ENCODE measurements around the gene RBX1. TPM values are rescaled to one million over a fixed set of nuclear protein-coding genes. Genes with fewer than 3 reads are reported as not detected.

The RBX1 gene
- total and polyA plus RNA-seq, 2 donors, result 86.9 to 87.6 TPM

GRCh38 chr22:40958299-40958698 is 7.1 kb downstream of the RBX1 start:
- no peak for DNase-seq (ENCODE audit: low read depth in 6 of 9, low spot score in 9 of 9)
- Histone ChIP-seq H3K4me1 (ENCODE audit: control insufficient read depth in 2 of 2, insufficient read depth in 2 of 2, low read length in 2 of 2) (no peaks in the 10 kb centered on the region), H3K9me3 (ENCODE audit: control insufficient read depth in 2 of 2, insufficient read depth in 1 of 2, low read length in 1 of 2) (no peaks in the 10 kb centered on the region), H3K36me3 (ENCODE audit: control insufficient read depth in 2 of 2, insufficient read depth in 2 of 2, low read length in 1 of 2) (peaks cover 38 to 80% of the 10 kb centered on the region in 2 donors), H3K27ac (ENCODE audit: low read depth in 1 of 2, low read length in 1 of 2) (no peak overlapping the region), H3K27me3 (ENCODE audit: control insufficient read depth in 2 of 2, insufficient read depth in 1 of 2, low read length in 1 of 2) (no peaks in the 10 kb centered on the region), H3K4me3 (ENCODE audit: low read length in 2 of 2) (no peak overlapping the region)
- 97% methylated on average over 2 of the region's 2 CpGs for WGBS

- Histone ChIP-seq H3K4me1 (ENCODE audit: control insufficient read depth in 2 of 2, insufficient read depth in 2 of 2, low read length in 2 of 2) (no peaks in the 10 kb centered on the region), H3K4me3 (ENCODE audit: low read length in 2 of 2) (no peak overlapping the region), H3K27ac (ENCODE audit: low read depth in 1 of 2, low read length in 1 of 2) (no peak overlapping the region), H3K9me3 (ENCODE audit: control insufficient read depth in 2 of 2, insufficient read depth in 1 of 2, low read length in 1 of 2) (no peaks in the 10 kb centered on the region), H3K27me3 (ENCODE audit: control insufficient read depth in 2 of 2, insufficient read depth in 1 of 2, low read length in 1 of 2) (no peaks in the 10 kb centered on the region), H3K36me3 (ENCODE audit: control insufficient read depth in 2 of 2, insufficient read depth in 2 of 2, low read length in 1 of 2) (peaks cover 42 to 78% of the 10 kb centered on the region in 2 donors)
- 97% methylated on average over 2 of the region's 2 CpGs for WGBS
- no peak for DNase-seq (ENCODE audit: low read depth in 6 of 9, low spot score in 9 of 9)
Observed at GRCh38 chr22:40960145-40960544, 9.0 kb downstream of the RBX1 start.

GRCh38 chr22:40965936-40966725 is 15.0 kb downstream of the RBX1 start:
- Histone ChIP-seq H3K9me3 (ENCODE audit: control insufficient read depth in 2 of 2, insufficient read depth in 1 of 2, low read length in 1 of 2) (no peaks in the 10 kb centered on the region), H3K36me3 (ENCODE audit: control insufficient read depth in 2 of 2, insufficient read depth in 2 of 2, low read length in 1 of 2) (peaks cover 59 to 77% of the 10 kb centered on the region in 2 donors), H3K27me3 (ENCODE audit: control insufficient read depth in 2 of 2, insufficient read depth in 1 of 2, low read length in 1 of 2) (no peaks in the 10 kb centered on the region), H3K27ac (ENCODE audit: low read depth in 1 of 2, low read length in 1 of 2) (no peak overlapping the region), H3K4me3 (ENCODE audit: low read length in 2 of 2) (no peak overlapping the region), H3K4me1 (ENCODE audit: control insufficient read depth in 2 of 2, insufficient read depth in 2 of 2, low read length in 2 of 2) (no peaks in the 10 kb centered on the region)
- no peak for DNase-seq (ENCODE audit: low read depth in 6 of 9, low spot score in 9 of 9)
- WGBS, result 93% methylated on average over 8 of the region's 8 CpGs

- Histone ChIP-seq H3K4me3 (ENCODE audit: low read length in 2 of 2) (no peak overlapping the region), H3K9me3 (ENCODE audit: control insufficient read depth in 2 of 2, insufficient read depth in 1 of 2, low read length in 1 of 2) (no peaks in the 10 kb centered on the region), H3K4me1 (ENCODE audit: control insufficient read depth in 2 of 2, insufficient read depth in 2 of 2, low read length in 2 of 2) (no peaks in the 10 kb centered on the region), H3K36me3 (ENCODE audit: control insufficient read depth in 2 of 2, insufficient read depth in 2 of 2, low read length in 1 of 2) (peaks cover 58 to 82% of the 10 kb centered on the region in 2 donors), H3K27me3 (ENCODE audit: control insufficient read depth in 2 of 2, insufficient read depth in 1 of 2, low read length in 1 of 2) (no peaks in the 10 kb centered on the region), H3K27ac (ENCODE audit: low read depth in 1 of 2, low read length in 1 of 2) (peak overlapping the region in 1 of 2 donors; percentile 31)
- no peak for DNase-seq (ENCODE audit: low read depth in 6 of 9, low spot score in 9 of 9)
- WGBS, result 97% methylated on average over 7 of the region's 7 CpGs
Observed at GRCh38 chr22:40966726-40967085, 15.5 kb downstream of the RBX1 start.

- H3K27ac ChIP-seq (ENCODE audit: low read depth in 1 of 2, low read length in 1 of 2), result peak overlapping the region in 1 of 2 donors; percentile 31
- 96% methylated on average over 8 of the region's 8 CpGs for WGBS
- no peak overlapping the region for H3K4me3 ChIP-seq (ENCODE audit: low read length in 2 of 2)
- no peaks in the 10 kb centered on the region for H3K27me3 ChIP-seq (ENCODE audit: control insufficient read depth in 2 of 2, insufficient read depth in 1 of 2, low read length in 1 of 2)
- H3K4me1 ChIP-seq (ENCODE audit: control insufficient read depth in 2 of 2, insufficient read depth in 2 of 2, low read length in 2 of 2), result no peaks in the 10 kb centered on the region
- no peak for DNase-seq (ENCODE audit: low read depth in 6 of 9, low spot score in 9 of 9)
- H3K9me3 ChIP-seq (ENCODE audit: control insufficient read depth in 2 of 2, insufficient read depth in 1 of 2, low read length in 1 of 2), result no peaks in the 10 kb centered on the region
- H3K36me3 ChIP-seq (ENCODE audit: control insufficient read depth in 2 of 2, insufficient read depth in 2 of 2, low read length in 1 of 2), result peaks cover 56 to 83% of the 10 kb centered on the region in 2 donors
Observed at GRCh38 chr22:40967111-40967760, 16.1 kb downstream of the RBX1 start.

- DNase-seq (ENCODE audit: low read depth in 6 of 9, low spot score in 9 of 9), result no peak
- H3K27ac ChIP-seq (ENCODE audit: low read depth in 1 of 2, low read length in 1 of 2), result no peak overlapping the region
- H3K36me3 ChIP-seq (ENCODE audit: control insufficient read depth in 2 of 2, insufficient read depth in 2 of 2, low read length in 1 of 2), result peaks cover 36 to 50% of the 10 kb centered on the region in 2 donors
- H3K27me3 ChIP-seq (ENCODE audit: control insufficient read depth in 2 of 2, insufficient read depth in 1 of 2, low read length in 1 of 2), result no peaks in the 10 kb centered on the region
- 98% methylated on average over 6 of the region's 6 CpGs for WGBS
- H3K4me3 ChIP-seq (ENCODE audit: low read length in 2 of 2), result no peak overlapping the region
- H3K4me1 ChIP-seq (ENCODE audit: control insufficient read depth in 2 of 2, insufficient read depth in 2 of 2, low read length in 2 of 2), result no peaks in the 10 kb centered on the region
- H3K9me3 ChIP-seq (ENCODE audit: control insufficient read depth in 2 of 2, insufficient read depth in 1 of 2, low read length in 1 of 2), result no peaks in the 10 kb centered on the region
Observed at GRCh38 chr22:40972587-40972986, 21.4 kb downstream of the RBX1 start.

GRCh38 chr22:40973144-40973543 is 22.0 kb downstream of the RBX1 start:
- Histone ChIP-seq H3K4me1 (ENCODE audit: control insufficient read depth in 2 of 2, insufficient read depth in 2 of 2, low read length in 2 of 2) (no peaks in the 10 kb centered on the region), H3K36me3 (ENCODE audit: control insufficient read depth in 2 of 2, insufficient read depth in 2 of 2, low read length in 1 of 2) (peaks cover 30 to 44% of the 10 kb centered on the region in 2 donors), H3K9me3 (ENCODE audit: control insufficient read depth in 2 of 2, insufficient read depth in 1 of 2, low read length in 1 of 2) (no peaks in the 10 kb centered on the region), H3K4me3 (ENCODE audit: low read length in 2 of 2) (no peak overlapping the region), H3K27me3 (ENCODE audit: control insufficient read depth in 2 of 2, insufficient read depth in 1 of 2, low read length in 1 of 2) (no peaks in the 10 kb centered on the region), H3K27ac (ENCODE audit: low read depth in 1 of 2, low read length in 1 of 2) (no peak overlapping the region)
- DNase-seq (ENCODE audit: low read depth in 6 of 9, low spot score in 9 of 9), result no peak
- 98% methylated on average over 13 of the region's 13 CpGs for WGBS

- H3K4me3 ChIP-seq (ENCODE audit: low read length in 2 of 2), result no peak overlapping the region
- H3K27me3 ChIP-seq (ENCODE audit: control insufficient read depth in 2 of 2, insufficient read depth in 1 of 2, low read length in 1 of 2), result no peaks in the 10 kb centered on the region
- H3K4me1 ChIP-seq (ENCODE audit: control insufficient read depth in 2 of 2, insufficient read depth in 2 of 2, low read length in 2 of 2), result no peaks in the 10 kb centered on the region
- no peaks in the 10 kb centered on the region for H3K9me3 ChIP-seq (ENCODE audit: control insufficient read depth in 2 of 2, insufficient read depth in 1 of 2, low read length in 1 of 2)
- DNase-seq (ENCODE audit: low read depth in 6 of 9, low spot score in 9 of 9), result no peak
- H3K36me3 ChIP-seq (ENCODE audit: control insufficient read depth in 2 of 2, insufficient read depth in 2 of 2, low read length in 1 of 2), result peaks cover 20 to 28% of the 10 kb centered on the region in 2 donors
- WGBS, result 96% methylated on average over 1 of the region's 1 CpG
- H3K27ac ChIP-seq (ENCODE audit: low read depth in 1 of 2, low read length in 1 of 2), result no peak overlapping the region
Observed at GRCh38 chr22:40975366-40975765, 24.2 kb downstream of the RBX1 start.

- no peak for DNase-seq (ENCODE audit: low read depth in 6 of 9, low spot score in 9 of 9)
- no peaks in the 10 kb centered on the region for H3K27me3 ChIP-seq (ENCODE audit: control insufficient read depth in 2 of 2, insufficient read depth in 1 of 2, low read length in 1 of 2)
- H3K4me1 ChIP-seq (ENCODE audit: control insufficient read depth in 2 of 2, insufficient read depth in 2 of 2, low read length in 2 of 2), result no peaks in the 10 kb centered on the region
- H3K36me3 ChIP-seq (ENCODE audit: control insufficient read depth in 2 of 2, insufficient read depth in 2 of 2, low read length in 1 of 2), result peaks cover 12 to 14% of the 10 kb centered on the region in 2 donors
- 97% methylated on average over 18 of the region's 18 CpGs for WGBS
- no peaks in the 10 kb centered on the region for H3K9me3 ChIP-seq (ENCODE audit: control insufficient read depth in 2 of 2, insufficient read depth in 1 of 2, low read length in 1 of 2)
- H3K27ac ChIP-seq (ENCODE audit: low read depth in 1 of 2, low read length in 1 of 2), result no peak overlapping the region
- H3K4me3 ChIP-seq (ENCODE audit: low read length in 2 of 2), result no peak overlapping the region
Observed at GRCh38 chr22:40976866-40977700, 25.9 kb downstream of the RBX1 start.

All from thymus (tissue), 11 donors.